HepG2 (cell line): Measurements from ENCODE around the gene SRRM3. TPM values are rescaled to one million over a fixed set of nuclear protein-coding genes. Genes with fewer than 3 reads are reported as not detected.
A peak's percentile ranks its signal among the peaks of the same experiment; 100 is the strongest.

Experiments used
- ATAC-seq: fragments of 200-7000 bp; cut with Tn5 transposase; 3 replicates; pipeline ENCODE4 v1.9.1; 2020; ENCODE audit warnings: mild to moderate bottlenecking, moderate library complexity
- BruUV-seq: library from RNA; stranded (reverse); fragments of 400-500 nt; replicated peaks from 2 replicates; lab custom pipeline; 2021; lab: Mats Ljungman, UMichigan
- CTCF ChIA-PET: fragments of 300-600 bp; formaldehyde crosslinking; extraction: SDS; loops from one replicate; lab custom pipeline; 2021; ENCODE audit warnings: low total read pairs, inconsistent platforms, low intra/inter-chr PET ratio; lab: Yijun Ruan, JAX
- POLR2A ChIA-PET: fragments of 350-600 bp; sonication (Branson Sonifier 250); formaldehyde crosslinking; loops from one replicate; lab custom pipeline; 2020; ENCODE audit warnings: antibody characterized with exemption, inconsistent platforms; lab: Yijun Ruan, JAX
- DNase-seq: peaks from one replicate; pipeline ENCODE4 v3.0.0-alpha.2; 2015; ENCODE audit warnings: low spot score
- FAIRE-seq: peaks from 3 replicates; lab custom pipeline; 2011; peaks lifted over from hg19 to GRCh38; lab: Jason Lieb, UNC
- H2AFZ ChIP-seq: one replicate; pipeline ENCODE4 v1.6.1; 2011; ENCODE audit warnings: low read length, inconsistent platforms
- H3K27ac ChIP-seq: fragments of 300-600 bp; 3 replicates; pipeline ENCODE4 v1.8.0; 2011; ENCODE audit warnings: mixed run types, mild to moderate bottlenecking, mixed read lengths, low read length, inconsistent platforms; ENCODE audit not compliant: insufficient read depth; ENCODE audit errors: extremely low read length
- H3K27me3 ChIP-seq, 2 experiments: fragments of 200-600 bp in 1 of 2; 2 replicates in 1 of 2; 3 replicates in 1 of 2; pipeline versions ENCODE4 v1.6.0 to v1.8.0; 2011; ENCODE audit warnings: low read length in 2 of 2, mild to moderate bottlenecking in 2 of 2, moderate library complexity in 2 of 2, inconsistent platforms in 1 of 2; ENCODE audit not compliant: insufficient read depth in 2 of 2, control insufficient read depth in 1 of 2
- H3K36me3 ChIP-seq, 2 experiments: fragments of 200-600 bp in 1 of 2; replicated peaks in 1 of 2; 2 replicates in 1 of 2; 3 replicates in 1 of 2; pipeline versions ENCODE4 v1.5.1 to v1.8.0; 2011; ENCODE audit warnings: low read length in 2 of 2, inconsistent platforms in 1 of 2; ENCODE audit not compliant: insufficient read depth in 2 of 2, control insufficient read depth in 1 of 2
- H3K4me1 ChIP-seq: 2 replicates; pipeline ENCODE4 v1.5.1; 2012; ENCODE audit warnings: low read length, inconsistent platforms; ENCODE audit not compliant: insufficient read depth
- H3K4me2 ChIP-seq: 2 replicates; pipeline ENCODE4 v1.6.0; 2011; ENCODE audit warnings: low read depth, low read length, inconsistent platforms
- H3K4me3 ChIP-seq, 3 experiments: fragments of 200-600 bp in 1 of 3; sonication (generic), shearing (Covaris generic) in 1 of 3; replicated peaks in 1 of 3; 2 replicates each; pipeline ENCODE4 v1.5.1; 2011 to 2016; ENCODE audit warnings: low read length in 3 of 3, inconsistent platforms in 2 of 3, low read depth in 2 of 3, mild to moderate bottlenecking in 2 of 3, control low read depth in 1 of 3, mixed read lengths in 1 of 3; ENCODE audit not compliant: insufficient read depth in 1 of 3
- H3K79me2 ChIP-seq: one replicate; pipeline ENCODE4 v1.6.1; 2011; ENCODE audit warnings: low read length, inconsistent platforms; ENCODE audit not compliant: insufficient read depth
- H3K9ac ChIP-seq: 2 replicates; pipeline ENCODE4 v1.6.0; 2011; ENCODE audit warnings: mild to moderate bottlenecking, low read depth, low read length, inconsistent platforms; ENCODE audit not compliant: insufficient read depth
- H3K9me3 ChIP-seq: 2 replicates; pipeline ENCODE4 v1.5.1; 2012; ENCODE audit warnings: mild to moderate bottlenecking, low read length
- H4K20me1 ChIP-seq: 2 replicates; pipeline ENCODE4 v1.6.0; 2011; ENCODE audit warnings: inconsistent platforms, mild to moderate bottlenecking, low read length, moderate library complexity; ENCODE audit not compliant: insufficient read depth
- GPN1 ChIP-seq: sonication (generic); formaldehyde crosslinking; IDR thresholded peaks from 2 replicates; pipeline ENCODE4 v1.5.1; 2020; ENCODE audit warnings: missing genetic modification reagents, borderline replicate concordance
- NFYB ChIP-seq: sonication (generic); formaldehyde crosslinking; IDR thresholded peaks from 2 replicates; pipeline ENCODE4 v1.4.0; 2020; ENCODE audit warnings: missing genetic modification reagents
- SCMH1 ChIP-seq: sonication (generic); formaldehyde crosslinking; IDR thresholded peaks from 2 replicates; pipeline ENCODE4 v1.9.0; 2021; ENCODE audit warnings: missing genetic modification reagents, mild to moderate bottlenecking, borderline replicate concordance
- SOX13 ChIP-seq, 3 experiments: fragments of 450-650 bp in 1 of 3; sonication (generic) in 1 of 3; formaldehyde crosslinking in 1 of 3; IDR thresholded peaks in 2 of 3; conservative IDR thresholded peaks in 1 of 3; 2 replicates each; pipeline versions ENCODE4 v1.5.0 to v1.6.1; 2016 to 2020; ENCODE audit warnings: antibody characterized with exemption in 1 of 3, mild to moderate bottlenecking in 1 of 3, missing compliant biosample characterization in 1 of 3, missing genetic modification reagents in 1 of 3, moderate library complexity in 1 of 3
- SYNCRIP ChIP-seq: fragments of 200-400 bp; formaldehyde crosslinking; IDR thresholded peaks from 2 replicates; pipeline ENCODE4 v1.6.1; 2018; ENCODE audit warnings: mild to moderate bottlenecking, low read depth, low read length; ENCODE audit not compliant: insufficient read depth
- TMF1 ChIP-seq: sonication (generic); formaldehyde crosslinking; IDR thresholded peaks from 2 replicates; pipeline ENCODE4 v1.8.1; 2022; ENCODE audit warnings: low read depth, missing genetic modification reagents
- ZNF207 ChIP-seq: fragments of 450-650 bp; IDR thresholded peaks from 2 replicates; pipeline ENCODE4 v1.6.1; 2016; ENCODE audit warnings: antibody characterized with exemption, borderline replicate concordance
- ZNF263 ChIP-seq: sonication (generic); formaldehyde crosslinking; IDR thresholded peaks from 2 replicates; pipeline ENCODE4 v1.4.0; 2020; ENCODE audit warnings: missing genetic modification reagents
- ZNF335 ChIP-seq: sonication (generic); formaldehyde crosslinking; IDR thresholded peaks from 2 replicates; pipeline ENCODE4 v1.4.0; 2020; ENCODE audit warnings: missing genetic modification reagents
- ZNF737 ChIP-seq: sonication (generic); formaldehyde crosslinking; IDR thresholded peaks from 2 replicates; pipeline ENCODE4 v1.5.0; 2020; ENCODE audit warnings: missing genetic modification reagents, mild to moderate bottlenecking, borderline replicate concordance
- ZNF772 ChIP-seq: sonication (generic); formaldehyde crosslinking; IDR thresholded peaks from 2 replicates; pipeline ENCODE4 v1.5.0; 2020; ENCODE audit warnings: mild to moderate bottlenecking, missing genetic modification reagents
- ZNF773 ChIP-seq: sonication (generic); formaldehyde crosslinking; IDR thresholded peaks from 2 replicates; pipeline ENCODE4 v1.4.0; 2020; ENCODE audit warnings: missing genetic modification reagents, borderline replicate concordance
- ZNF780A ChIP-seq: sonication (generic); formaldehyde crosslinking; IDR thresholded peaks from 2 replicates; pipeline ENCODE4 v1.8.0; 2022; ENCODE audit warnings: mild to moderate bottlenecking, missing genetic modification reagents, moderate library complexity
- WGBS: methylation state at CpG from one replicate; pipeline ENCODE4 v1.1.6; 2017; ENCODE audit warnings: low lambda C conversion rate; 5-methylcytosine and 5-hydroxymethylcytosine counted together
- in situ Hi-C: cut with HindIII; loops from 2 replicates; pipeline ENCODE4 v1.10.0; 2017; ENCODE audit warnings: low pct_unique_long_range_greater_than_20kb; ENCODE audit not compliant: extremely low pct_ligation_motif_present
- intact Hi-C: fragments of 100-400 bp; cut with micrococcal nuclease; formaldehyde crosslinking; loops from one replicate; pipeline ENCODE4 v1.10.0; 2022; ENCODE audit not compliant: unreplicated experiment
- polyA plus RNA-seq, 8 experiments: library from polyadenylated mRNA; depleted of rRNA in 3 of 8; stranded (reverse) in 7 of 8; unstranded in 1 of 8; fragments of >200 nt; fragmentation: Illumina TruSeq in 4 of 8; extraction: Trizol in 4 of 8; gene quantifications; 2 replicates each; pipeline versions ENCODE4 v1.2.1 to v1.2.3, GENCODE V29; 2011 to 2016; ENCODE audit warnings: low read depth in 4 of 8, missing spikeins in 1 of 8, mixed read lengths in 1 of 8; ENCODE audit not compliant: insufficient read depth in 1 of 8
- total RNA-seq, 5 experiments: library from RNA; depleted of rRNA; stranded (reverse); fragments of >200 nt; fragmentation: Illumina TruSeq; extraction: Trizol; gene quantifications; 2 replicates each; pipeline ENCODE4 v1.2.3, GENCODE V29; 2016; ENCODE audit warnings: low read depth in 1 of 5
- TF ChIP-seq, protein P1 (sequence below): sonication (generic); formaldehyde crosslinking; IDR thresholded peaks from 2 replicates; pipeline ENCODE4 v1.5.1; 2020; ENCODE audit warnings: mild to moderate bottlenecking, missing genetic modification reagents, moderate library complexity
- TF ChIP-seq, protein P2 (sequence below): sonication (generic); formaldehyde crosslinking; IDR thresholded peaks from 2 replicates; pipeline ENCODE4 v1.5.0; 2020; ENCODE audit warnings: missing genetic modification reagents
- TF ChIP-seq, protein P3 (sequence below): IDR thresholded peaks from 2 replicates; pipeline ENCODE4 v1.6.1; 2018; ENCODE audit warnings: missing genetic modification reagents, mild to moderate bottlenecking, missing compliant biosample characterization
- TF ChIP-seq, protein P4 (sequence below): sonication (generic); formaldehyde crosslinking; IDR thresholded peaks from 2 replicates; pipeline ENCODE4 v1.4.0; 2020; ENCODE audit warnings: missing genetic modification reagents

Gene SRRM3
- total and polyA plus RNA-seq, 2 of the 13 experiments (the other 11 are each of a cell fraction or from before 2014, with no cell fraction given), result 0.13 to 0.54 TPM

DNA sequence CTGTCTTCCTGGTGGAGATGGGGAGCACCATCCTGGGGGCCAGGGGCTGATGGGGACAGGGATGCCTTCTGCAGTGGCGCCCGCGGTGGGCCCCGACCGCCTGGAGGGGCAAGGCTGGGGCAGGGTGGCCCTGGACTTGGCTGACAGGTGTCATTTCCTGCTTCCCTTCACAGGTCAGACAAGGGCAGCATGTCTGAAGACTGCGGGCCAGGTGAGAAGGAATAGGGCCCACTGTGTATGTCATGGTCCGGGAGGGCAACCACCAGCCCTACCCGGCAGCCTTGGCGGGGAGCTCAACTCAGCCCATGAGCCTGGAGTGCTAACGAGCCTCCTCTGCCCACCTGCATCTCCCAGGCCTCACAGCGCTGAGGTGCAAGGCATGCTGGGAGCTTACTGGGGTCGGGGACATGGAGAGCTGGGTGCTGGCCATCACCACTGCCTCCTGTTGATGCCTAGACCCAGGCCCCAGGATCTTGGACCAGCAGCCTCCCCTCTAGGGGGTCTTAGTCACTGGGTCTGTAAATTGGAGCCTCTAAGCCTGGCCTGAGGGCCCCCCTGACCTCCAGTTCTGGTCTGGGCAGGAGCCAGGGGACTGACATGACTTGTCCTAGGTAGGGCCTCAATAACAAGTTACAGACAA, 28.0 kb upstream of the SRRM3 start:
- H3K27me3 ChIP-seq, result peaks cover 2 to 12% of the 10 kb centered on the region in 2 experiments; a peak in 2 of 5 replicates
- no peak for TF ChIP-seq TMF1 (CRISPR knock-in tag)
- no peak for TF ChIP-seq SOX13 (IDR thresholded peaks at IDR 0.05)
- no peak for TF ChIP-seq SOX13 (CRISPR knock-in tag; conservative IDR thresholded peaks at IDR 0.05 in 1 of 2, IDR thresholded peaks at IDR 0.05 in 1 of 2)
- no peak for TF ChIP-seq ZNF335
- TF ChIP-seq GPN1 (CRISPR knock-in tag), result no peak
- TF ChIP-seq ZNF207, result no peak
- TF ChIP-seq, protein P1, sequence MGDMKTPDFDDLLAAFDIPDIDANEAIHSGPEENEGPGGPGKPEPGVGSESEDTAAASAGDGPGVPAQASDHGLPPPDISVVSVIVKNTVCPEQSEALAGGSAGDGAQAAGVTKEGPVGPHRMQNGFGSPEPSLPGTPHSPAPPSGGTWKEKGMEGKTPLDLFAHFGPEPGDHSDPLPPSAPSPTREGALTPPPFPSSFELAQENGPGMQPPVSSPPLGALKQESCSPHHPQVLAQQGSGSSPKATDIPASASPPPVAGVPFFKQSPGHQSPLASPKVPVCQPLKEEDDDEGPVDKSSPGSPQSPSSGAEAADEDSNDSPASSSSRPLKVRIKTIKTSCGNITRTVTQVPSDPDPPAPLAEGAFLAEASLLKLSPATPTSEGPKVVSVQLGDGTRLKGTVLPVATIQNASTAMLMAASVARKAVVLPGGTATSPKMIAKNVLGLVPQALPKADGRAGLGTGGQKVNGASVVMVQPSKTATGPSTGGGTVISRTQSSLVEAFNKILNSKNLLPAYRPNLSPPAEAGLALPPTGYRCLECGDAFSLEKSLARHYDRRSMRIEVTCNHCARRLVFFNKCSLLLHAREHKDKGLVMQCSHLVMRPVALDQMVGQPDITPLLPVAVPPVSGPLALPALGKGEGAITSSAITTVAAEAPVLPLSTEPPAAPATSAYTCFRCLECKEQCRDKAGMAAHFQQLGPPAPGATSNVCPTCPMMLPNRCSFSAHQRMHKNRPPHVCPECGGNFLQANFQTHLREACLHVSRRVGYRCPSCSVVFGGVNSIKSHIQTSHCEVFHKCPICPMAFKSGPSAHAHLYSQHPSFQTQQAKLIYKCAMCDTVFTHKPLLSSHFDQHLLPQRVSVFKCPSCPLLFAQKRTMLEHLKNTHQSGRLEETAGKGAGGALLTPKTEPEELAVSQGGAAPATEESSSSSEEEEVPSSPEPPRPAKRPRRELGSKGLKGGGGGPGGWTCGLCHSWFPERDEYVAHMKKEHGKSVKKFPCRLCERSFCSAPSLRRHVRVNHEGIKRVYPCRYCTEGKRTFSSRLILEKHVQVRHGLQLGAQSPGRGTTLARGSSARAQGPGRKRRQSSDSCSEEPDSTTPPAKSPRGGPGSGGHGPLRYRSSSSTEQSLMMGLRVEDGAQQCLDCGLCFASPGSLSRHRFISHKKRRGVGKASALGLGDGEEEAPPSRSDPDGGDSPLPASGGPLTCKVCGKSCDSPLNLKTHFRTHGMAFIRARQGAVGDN (CRISPR knock-in tag), result peak; percentile 41; the same call in 1 of the 2 replicates
- TF ChIP-seq SCMH1, result no peak
- no peak for TF ChIP-seq ZNF780A (CRISPR knock-in tag)
- TF ChIP-seq, protein P2, sequence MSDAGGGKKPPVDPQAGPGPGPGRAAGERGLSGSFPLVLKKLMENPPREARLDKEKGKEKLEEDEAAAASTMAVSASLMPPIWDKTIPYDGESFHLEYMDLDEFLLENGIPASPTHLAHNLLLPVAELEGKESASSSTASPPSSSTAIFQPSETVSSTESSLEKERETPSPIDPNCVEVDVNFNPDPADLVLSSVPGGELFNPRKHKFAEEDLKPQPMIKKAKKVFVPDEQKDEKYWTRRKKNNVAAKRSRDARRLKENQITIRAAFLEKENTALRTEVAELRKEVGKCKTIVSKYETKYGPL (CRISPR knock-in tag), result no peak
- no peak for TF ChIP-seq ZNF772
- TF ChIP-seq, protein P3, sequence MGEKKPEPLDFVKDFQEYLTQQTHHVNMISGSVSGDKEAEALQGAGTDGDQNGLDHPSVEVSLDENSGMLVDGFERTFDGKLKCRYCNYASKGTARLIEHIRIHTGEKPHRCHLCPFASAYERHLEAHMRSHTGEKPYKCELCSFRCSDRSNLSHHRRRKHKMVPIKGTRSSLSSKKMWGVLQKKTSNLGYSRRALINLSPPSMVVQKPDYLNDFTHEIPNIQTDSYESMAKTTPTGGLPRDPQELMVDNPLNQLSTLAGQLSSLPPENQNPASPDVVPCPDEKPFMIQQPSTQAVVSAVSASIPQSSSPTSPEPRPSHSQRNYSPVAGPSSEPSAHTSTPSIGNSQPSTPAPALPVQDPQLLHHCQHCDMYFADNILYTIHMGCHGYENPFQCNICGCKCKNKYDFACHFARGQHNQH (CRISPR knock-in tag), result no peak
- TF ChIP-seq ZNF773 (CRISPR knock-in tag), result no peak
- no peak for TF ChIP-seq SYNCRIP
- no peak for TF ChIP-seq NFYB (CRISPR knock-in tag)
- 0 out of 2 replicates have a peak, but pooled peaks have one; percentile 42 for TF ChIP-seq ZNF263
- TF ChIP-seq, protein P4, sequence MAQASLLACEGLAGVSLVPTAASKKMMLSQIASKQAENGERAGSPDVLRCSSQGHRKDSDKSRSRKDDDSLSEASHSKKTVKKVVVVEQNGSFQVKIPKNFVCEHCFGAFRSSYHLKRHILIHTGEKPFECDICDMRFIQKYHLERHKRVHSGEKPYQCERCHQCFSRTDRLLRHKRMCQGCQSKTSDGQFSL (CRISPR knock-in tag), result no peak
- no peak for TF ChIP-seq ZNF737 (CRISPR knock-in tag)
- no peak overlapping the region for H3K4me3 ChIP-seq
- 20% methylated on average over 4 of the region's 12 CpGs for WGBS
- ATAC-seq, result no peak
- no peak overlapping the region; the same call in 1 of the 2 replicates for H3K4me2 ChIP-seq
- in situ Hi-C loops, result loop anchor here (5.0 kb wide), 1 partner anchor 139 kb away; no protein-coding TSS in a partner anchor
- DNase-seq, result no peak
- H3K27ac ChIP-seq, result no peak overlapping the region
- H3K36me3 ChIP-seq, result no peaks in the 10 kb centered on the region
- POLR2A ChIA-PET, result no interaction called here
- H4K20me1 ChIP-seq, result no peaks in the 10 kb centered on the region
- no peak for FAIRE-seq
- H3K9me3 ChIP-seq, result no peaks in the 10 kb centered on the region
- H3K79me2 ChIP-seq, result no peaks in the 10 kb centered on the region
- BruUV-seq, result no TSS peak
- intact Hi-C loops, result no loop called here
- H3K9ac ChIP-seq, result no peak overlapping the region
- H3K4me1 ChIP-seq, result peaks cover 10% of the 10 kb centered on the region
- CTCF ChIA-PET, result no interaction called here
- no peak overlapping the region for H2AFZ ChIP-seq
